Kidney (tissue), 14 donors: ENCODE measurements around the gene TMEM108. TPM values are rescaled to one million over a fixed set of nuclear protein-coding genes. Genes with fewer than 3 reads are reported as not detected.

Experiments
- DNase-seq, 5 donors: peaks; one replicate each; pipeline ENCODE4 v3.0.0-alpha.2; 2013 to 2020
- FAIRE-seq: peaks from 2 replicates; lab custom pipeline; 2012; peaks lifted over from hg19 to GRCh38; lab: Jason Lieb, UNC
- H3K27ac ChIP-seq, 2 donors: one replicate each; pipeline ENCODE4 v1.7.0; 2013; ENCODE audit warnings: low read depth in 2 of 2, low read length in 2 of 2, inconsistent platforms in 1 of 2
- H3K27me3 ChIP-seq: one replicate; pipeline ENCODE4 v1.7.1; 2013; ENCODE audit warnings: low read length, inconsistent platforms; ENCODE audit not compliant: control insufficient read depth, insufficient read depth
- H3K36me3 ChIP-seq, 3 donors: one replicate each; pipeline versions ENCODE4 v1.7.0 to v1.7.1; 2013; ENCODE audit warnings: low read length in 3 of 3, control low read depth in 1 of 3, inconsistent platforms in 1 of 3; ENCODE audit not compliant: insufficient read depth in 3 of 3, control insufficient read depth in 2 of 3
- H3K4me1 ChIP-seq, 3 donors: one replicate each; pipeline versions ENCODE4 v1.7.0 to v1.7.1; 2013; ENCODE audit warnings: low read length in 3 of 3, inconsistent platforms in 1 of 3, low read depth in 1 of 3; ENCODE audit not compliant: control insufficient read depth in 2 of 3, insufficient read depth in 2 of 3
- H3K4me3 ChIP-seq, 3 donors: one replicate each; pipeline versions ENCODE4 v1.7.0 to v1.8.1; 2013; ENCODE audit warnings: low read length in 3 of 3, control low read depth in 1 of 3, inconsistent platforms in 1 of 3
- H3K9ac ChIP-seq, 3 donors: one replicate each; pipeline versions ENCODE4 v1.7.0 to v1.7.1; 2013; ENCODE audit warnings: low read length in 3 of 3, control low read depth in 1 of 3, inconsistent platforms in 1 of 3
- H3K9me3 ChIP-seq, 3 donors: one replicate each; pipeline versions ENCODE4 v1.7.0 to v1.7.1; 2013; ENCODE audit warnings: low read length in 3 of 3, control low read depth in 1 of 3, inconsistent platforms in 1 of 3; ENCODE audit not compliant: control insufficient read depth in 2 of 3, insufficient read depth in 1 of 3
- intact Hi-C: fragments of 100-400 bp; cut with DNase I; formaldehyde crosslinking; loops from one replicate; pipeline ENCODE4 v1.11.1; 2022
- polyA plus RNA-seq: library from polyadenylated mRNA; stranded (reverse); fragments of 350-450 nt; fragmentation: Illumina TruSeq; extraction: RNeasy Lipid Tissue Mini Kit (QIAGEN cat#74804); gene quantifications from one replicate; pipeline ENCODE4 v1.2.3, GENCODE V29; 2014; ENCODE audit warnings: low read depth, low replicate concordance; ENCODE audit not compliant: insufficient read depth
- total RNA-seq: library from RNA; stranded (reverse); fragmentation: NEBNext Ultra II Directional; extraction: Animal tissue kit (Norgen Biotek cat#: 25700); gene quantifications from one replicate; pipeline ENCODE4 v1.2.1, GENCODE V29; 2021
- TF ChIP-seq, protein P1 (sequence below): IDR thresholded peaks from 3 replicates; pipeline ENCODE4 v1.5.1; 2012; ENCODE audit warnings: mild to moderate bottlenecking, moderate library complexity, borderline replicate concordance; ENCODE audit not compliant: insufficient read depth; ENCODE audit errors: extremely low read depth
- donor health status: control.
- donor health status: control.
- donor health status: control.
- donor health status: control.
- donor health status: control.
- donor health status: DM: yes; HTN: yes; CAD: no.
- donor health status: Normal renal cell carcinoma (clear cell type).

The TMEM108 gene
- total and polyA plus RNA-seq, 2 donors from 2014 or later, result 0.91 to 1.5 TPM

DNA sequence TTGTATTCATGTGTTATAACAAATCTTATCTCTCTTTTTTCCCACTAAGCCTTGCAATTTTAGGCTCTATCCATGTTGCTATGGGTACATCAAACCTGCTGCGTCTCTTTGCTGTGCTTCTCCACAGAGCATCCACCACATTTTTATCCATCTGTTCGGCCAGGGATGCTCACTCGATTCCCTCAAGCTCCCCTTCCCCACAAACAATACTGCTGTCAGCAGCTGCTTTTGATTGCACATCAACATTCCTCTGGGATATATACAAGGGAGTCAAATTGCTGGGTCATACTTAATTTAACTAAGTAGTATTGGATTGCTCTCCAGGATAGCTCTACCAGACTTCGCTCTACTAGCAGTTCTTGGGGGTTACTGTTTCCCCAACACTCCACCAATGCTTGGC is 36.8 kb downstream of the TMEM108 start:
- DNase-seq (no peak), FAIRE-seq (no peak)
- Histone ChIP-seq H3K4me3 (no peak overlapping the region), H3K9me3 (no peaks in the 10 kb centered on the region), H3K9ac (no peak overlapping the region), H3K27me3 (no peaks in the 10 kb centered on the region), H3K36me3 (no peaks in the 10 kb centered on the region), H3K27ac (no peak overlapping the region), H3K4me1 (no peaks in the 10 kb centered on the region)
- TF ChIP-seq, protein P1, sequence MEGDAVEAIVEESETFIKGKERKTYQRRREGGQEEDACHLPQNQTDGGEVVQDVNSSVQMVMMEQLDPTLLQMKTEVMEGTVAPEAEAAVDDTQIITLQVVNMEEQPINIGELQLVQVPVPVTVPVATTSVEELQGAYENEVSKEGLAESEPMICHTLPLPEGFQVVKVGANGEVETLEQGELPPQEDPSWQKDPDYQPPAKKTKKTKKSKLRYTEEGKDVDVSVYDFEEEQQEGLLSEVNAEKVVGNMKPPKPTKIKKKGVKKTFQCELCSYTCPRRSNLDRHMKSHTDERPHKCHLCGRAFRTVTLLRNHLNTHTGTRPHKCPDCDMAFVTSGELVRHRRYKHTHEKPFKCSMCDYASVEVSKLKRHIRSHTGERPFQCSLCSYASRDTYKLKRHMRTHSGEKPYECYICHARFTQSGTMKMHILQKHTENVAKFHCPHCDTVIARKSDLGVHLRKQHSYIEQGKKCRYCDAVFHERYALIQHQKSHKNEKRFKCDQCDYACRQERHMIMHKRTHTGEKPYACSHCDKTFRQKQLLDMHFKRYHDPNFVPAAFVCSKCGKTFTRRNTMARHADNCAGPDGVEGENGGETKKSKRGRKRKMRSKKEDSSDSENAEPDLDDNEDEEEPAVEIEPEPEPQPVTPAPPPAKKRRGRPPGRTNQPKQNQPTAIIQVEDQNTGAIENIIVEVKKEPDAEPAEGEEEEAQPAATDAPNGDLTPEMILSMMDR, result no peak
- intact Hi-C loops, result no loop called here

DNA sequence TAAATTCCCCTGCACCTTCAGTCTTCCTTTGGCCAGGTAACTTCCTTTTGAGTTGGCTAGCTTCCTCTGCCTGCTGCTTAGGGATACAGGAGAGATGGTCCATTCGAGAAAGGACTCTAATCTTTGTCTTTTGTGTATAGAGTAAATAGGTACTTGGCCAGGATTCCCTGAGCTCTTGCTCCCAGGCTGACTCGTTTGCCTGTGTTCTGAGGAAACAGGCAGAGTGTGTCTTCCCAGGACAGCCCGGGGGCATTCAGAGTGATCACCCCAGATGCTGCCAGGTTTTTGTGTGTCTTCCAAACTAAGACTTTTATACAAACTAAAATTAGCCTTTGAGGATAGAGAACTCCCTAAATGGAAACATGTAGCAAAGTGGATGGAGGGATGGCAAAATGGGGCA is 39.5 kb downstream of the TMEM108 start:
- intact Hi-C loops, result no loop called here
- H3K4me3 ChIP-seq, result no peak overlapping the region
- no peak overlapping the region for H3K9ac ChIP-seq
- FAIRE-seq (no peak), DNase-seq (no peak)
- H3K27me3 ChIP-seq, result no peaks in the 10 kb centered on the region
- TF ChIP-seq, protein P1, result no peak
- no peaks in the 10 kb centered on the region for H3K4me1 ChIP-seq
- H3K27ac ChIP-seq, result no peak overlapping the region
- no peaks in the 10 kb centered on the region for H3K9me3 ChIP-seq
- H3K36me3 ChIP-seq, result no peaks in the 10 kb centered on the region

DNA sequence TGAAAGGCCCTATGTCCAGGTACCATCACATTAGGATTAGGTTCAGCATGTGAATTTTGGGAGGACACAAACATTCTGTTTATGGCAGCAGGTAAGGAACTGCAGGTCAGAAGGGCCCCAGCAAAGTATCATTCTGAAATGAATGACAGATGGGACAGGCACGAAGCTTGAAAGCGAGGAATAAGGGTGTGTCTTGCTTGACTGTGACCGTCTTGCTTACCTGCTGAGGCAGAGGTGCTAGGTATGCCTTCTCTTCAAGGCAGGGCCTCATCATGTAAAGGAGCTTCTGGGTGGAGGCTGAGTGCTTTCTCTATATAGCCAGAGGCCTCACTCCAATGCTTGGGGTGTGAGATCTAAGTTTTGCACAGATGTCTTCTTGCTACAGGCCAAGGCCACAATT is 41.4 kb downstream of the TMEM108 start:
- H3K4me3 ChIP-seq, result no peak overlapping the region
- H3K27me3 ChIP-seq, result no peaks in the 10 kb centered on the region
- TF ChIP-seq, protein P1, result no peak
- no peaks in the 10 kb centered on the region for H3K36me3 ChIP-seq
- intact Hi-C loops, result no loop called here
- H3K9me3 ChIP-seq, result no peaks in the 10 kb centered on the region
- no peak for FAIRE-seq
- no peak overlapping the region for H3K9ac ChIP-seq
- no peak for DNase-seq
- no peaks in the 10 kb centered on the region for H3K4me1 ChIP-seq
- no peak overlapping the region for H3K27ac ChIP-seq

DNA sequence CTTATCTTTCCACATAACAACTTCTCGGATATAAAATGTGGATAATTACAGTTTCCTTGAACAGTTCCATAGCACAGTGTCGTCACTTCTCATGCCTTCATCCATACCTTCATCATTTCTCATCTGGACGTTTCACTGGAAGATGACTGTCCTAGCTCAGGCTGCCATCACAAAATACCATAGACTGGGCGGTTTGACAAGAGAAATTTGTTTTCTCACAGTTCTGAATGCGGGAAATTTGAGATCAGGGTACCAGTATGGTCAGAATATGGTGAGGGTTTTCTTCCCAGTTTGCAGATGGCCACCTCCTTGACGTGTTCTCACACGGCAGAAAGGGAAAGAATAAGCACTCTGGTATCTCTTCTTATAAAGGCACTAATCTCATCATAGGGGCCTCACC is 42.8 kb downstream of the TMEM108 start:
- no peak overlapping the region for H3K9ac ChIP-seq
- TF ChIP-seq, protein P1, result no peak
- intact Hi-C loops, result no loop called here
- H3K27me3 ChIP-seq, result no peaks in the 10 kb centered on the region
- H3K4me3 ChIP-seq, result no peak overlapping the region
- H3K9me3 ChIP-seq, result no peaks in the 10 kb centered on the region
- H3K36me3 ChIP-seq, result no peaks in the 10 kb centered on the region
- FAIRE-seq (no peak), DNase-seq (no peak)
- H3K27ac ChIP-seq, result no peak overlapping the region
- H3K4me1 ChIP-seq, result no peaks in the 10 kb centered on the region
